HUDEP-2 (cell line): ENCODE data around the gene LENG8.
"Not testable (repeated sequence)": the region's sequence is repeated elsewhere in the genome, so short reads cannot be mapped to it uniquely, and the experiment has no call there.

Experiments
- DNase-seq, 76 experiments: peaks; one replicate each; lab custom pipeline; 2025; ENCODE audit not compliant: unreplicated experiment in 76 of 76; lab: John Stamatoyannopoulos, UW

The LENG8 gene

DNA sequence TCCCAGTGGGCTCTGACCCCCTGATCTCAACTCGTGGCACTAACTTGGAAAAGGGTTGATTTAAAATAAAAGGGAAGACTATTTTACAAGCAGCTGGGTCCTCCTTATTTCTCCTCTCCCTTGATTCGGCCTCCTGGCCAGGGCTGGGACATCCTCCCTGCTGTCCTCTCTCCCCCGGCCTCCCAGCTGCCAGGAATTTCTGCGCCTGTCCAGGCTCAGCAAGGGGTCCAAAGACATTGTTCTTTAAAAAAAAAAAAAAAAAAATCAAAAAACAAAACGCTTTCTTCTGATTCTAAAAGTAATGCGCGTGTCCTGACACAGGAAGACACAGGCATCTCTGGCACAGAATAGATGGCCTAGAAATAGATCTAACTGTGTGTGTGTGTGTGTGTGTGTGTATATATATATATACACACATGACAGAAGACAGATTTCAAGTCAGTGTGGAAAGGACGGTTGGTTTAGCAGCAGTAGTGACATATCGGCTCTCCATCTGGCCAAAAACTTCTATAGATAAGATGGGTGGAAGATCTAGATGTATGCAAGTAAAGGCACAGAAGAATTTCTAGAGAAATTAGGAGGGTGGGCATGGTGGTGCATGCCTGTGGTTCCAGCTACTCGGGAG is 12.3 kb upstream of the LENG8 start:
- no peak for DNase-seq

GRCh38 chr19:54439174-54439851 is 9.7 kb upstream of the LENG8 start:
- peak in 39 of 76 experiments; percentile 12 to 71 (median 32) for DNase-seq

DNA sequence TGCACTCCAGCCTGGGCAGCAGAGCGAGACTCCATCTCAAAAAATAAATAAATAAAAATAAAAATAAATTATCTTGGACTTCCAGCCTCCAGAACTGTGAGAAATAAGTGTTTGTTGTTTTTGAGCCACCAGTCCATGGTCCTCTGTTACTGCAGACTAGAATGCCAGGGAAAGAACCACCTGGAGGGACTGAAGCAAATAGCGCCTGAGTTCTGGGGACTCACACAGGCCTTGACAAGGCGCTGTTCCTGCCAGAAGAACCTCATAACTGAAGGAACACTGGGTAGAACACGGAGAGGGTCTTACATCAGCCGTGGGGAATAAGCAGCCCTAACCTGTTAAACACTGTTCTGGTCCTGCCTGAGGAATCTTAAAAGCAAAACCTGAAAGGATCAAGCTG is 8.4 kb upstream of the LENG8 start:
- DNase-seq = no peak

DNA sequence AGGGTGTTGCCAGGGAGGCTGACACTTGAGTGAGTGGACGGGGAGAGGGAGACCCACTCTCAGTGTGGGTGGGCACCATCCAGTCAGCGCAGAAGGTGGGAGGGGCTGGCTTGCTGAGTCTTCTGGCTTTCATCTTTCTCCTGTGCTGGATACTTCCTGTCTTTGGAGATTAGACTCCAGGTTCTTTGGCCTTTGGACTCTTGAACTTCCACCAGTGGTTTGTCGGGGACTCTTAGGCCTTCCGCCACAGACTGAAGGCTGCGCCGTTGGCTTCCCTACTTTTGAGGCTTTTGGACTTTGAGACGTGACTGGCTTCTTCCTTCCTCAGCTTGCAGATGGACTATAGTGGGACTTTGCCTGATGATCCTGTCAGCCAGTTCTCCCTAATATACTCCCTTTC is 4.3 kb upstream of the LENG8 start:
- no peak for DNase-seq

GRCh38 chr19:54446349-54446748 is 2.6 kb upstream of the LENG8 start:
- not testable (repeated sequence) for DNase-seq

GRCh38 chr19:54448040-54448773 is 792 bp upstream of the LENG8 start:
- DNase-seq = peak in 36 of 76 experiments; percentile 6 to 86 (median 47)

DNA sequence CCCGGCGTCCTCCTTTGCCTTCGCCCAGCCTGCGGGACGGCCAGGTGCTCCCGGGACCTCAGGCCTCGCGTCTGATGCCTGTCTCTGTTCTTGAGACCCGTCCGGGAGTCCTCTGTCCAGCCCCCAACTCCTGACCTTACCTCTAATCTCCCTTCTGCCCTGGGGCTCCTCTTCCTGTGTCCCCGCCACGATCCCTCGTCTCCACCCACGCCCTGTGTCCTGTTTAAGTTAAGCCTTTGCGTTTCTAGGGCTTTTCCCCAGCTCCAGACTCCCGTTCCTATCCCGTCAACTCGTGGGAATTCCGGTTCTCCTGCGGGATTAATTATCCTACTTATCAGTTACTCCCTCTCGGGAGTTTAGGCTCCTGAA is 686 bp downstream of the LENG8 start:
- DNase-seq = peak in 3 of 76 experiments; percentile 47 to 53 (median 48)

- no peak for DNase-seq
Observed at GRCh38 chr19:54451331-54451871, 2.4 kb downstream of the LENG8 start.

DNA sequence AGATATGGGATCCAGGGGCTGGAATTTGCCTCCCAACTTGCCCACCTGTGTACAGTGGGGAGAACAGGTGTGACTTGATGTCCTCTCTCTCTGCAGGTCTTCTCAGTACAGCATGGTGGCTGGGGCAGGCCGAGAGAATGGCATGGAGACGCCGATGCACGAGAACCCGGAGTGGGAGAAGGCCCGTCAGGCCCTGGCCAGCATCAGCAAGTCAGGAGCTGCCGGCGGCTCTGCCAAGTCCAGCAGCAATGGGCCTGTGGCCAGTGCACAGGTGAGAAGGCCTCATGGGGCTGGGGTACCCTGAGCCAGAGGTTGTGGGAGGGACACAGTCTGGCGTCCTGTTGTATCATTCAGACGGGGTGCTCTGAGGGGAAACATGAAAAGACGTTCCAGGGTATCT is 3.0 kb downstream of the LENG8 start:
- no peak for DNase-seq

DNA sequence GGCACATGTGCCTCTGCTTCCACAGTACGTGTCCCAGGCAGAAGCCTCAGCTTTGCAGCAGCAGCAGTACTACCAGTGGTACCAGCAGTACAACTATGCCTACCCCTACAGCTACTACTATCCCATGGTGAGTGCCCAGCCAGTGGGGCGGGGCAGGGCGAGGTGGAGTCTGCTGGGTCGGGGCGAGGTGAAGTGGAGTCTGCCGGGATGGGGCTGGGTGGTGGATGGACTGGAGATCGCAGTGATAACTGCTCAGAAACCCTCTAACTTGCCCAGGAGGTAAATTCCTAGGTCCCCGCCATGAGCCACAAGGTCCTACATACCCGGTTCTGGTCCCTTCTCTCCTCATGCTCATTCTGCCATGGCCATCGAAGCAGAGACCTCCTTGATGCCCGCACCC is 3.6 kb downstream of the LENG8 start:
- DNase-seq = peak in 14 of 76 experiments; percentile 9 to 48 (median 23)

DNA sequence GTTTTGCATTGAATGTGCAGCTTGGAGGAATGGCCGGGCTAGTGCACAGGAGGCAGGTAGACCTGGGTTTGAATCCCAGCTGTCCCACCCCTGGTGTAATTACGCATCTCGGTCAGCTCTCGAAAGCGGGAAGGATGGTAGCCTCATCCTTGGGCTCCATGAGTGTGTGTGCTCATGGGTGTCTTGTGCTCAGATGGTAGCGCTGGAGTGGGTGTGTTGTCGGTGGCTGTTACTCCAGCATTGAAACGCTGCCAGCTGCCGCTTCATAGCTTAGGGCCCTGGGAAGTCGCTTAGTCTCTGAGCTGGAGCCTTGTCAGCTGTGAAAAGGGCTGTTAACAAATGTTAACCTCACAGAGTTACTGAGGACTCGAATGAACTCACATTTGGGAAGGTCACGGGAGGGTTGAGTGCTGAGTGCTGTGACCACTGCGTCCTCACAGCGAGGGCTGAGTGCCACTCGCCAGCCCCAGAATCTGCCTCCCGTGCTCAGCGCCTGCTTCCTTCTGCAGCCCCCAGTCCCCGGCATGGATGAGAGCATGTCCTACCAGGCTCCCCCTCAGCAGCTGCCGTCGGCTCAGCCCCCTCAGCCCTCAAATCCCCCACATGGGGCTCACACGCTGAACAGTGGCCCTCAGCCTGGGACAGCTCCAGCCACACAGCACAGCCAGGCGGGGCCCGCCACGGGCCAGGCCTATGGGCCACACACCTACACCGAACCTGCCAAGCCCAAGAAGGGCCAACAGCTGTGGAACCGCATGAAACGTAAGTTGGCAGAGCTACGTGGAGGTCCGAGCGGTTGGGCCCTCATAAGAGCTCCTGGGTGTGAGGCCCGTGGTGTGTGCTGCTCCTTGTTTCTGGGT is 5.2 kb downstream of the LENG8 start:
- no peak for DNase-seq

DNA sequence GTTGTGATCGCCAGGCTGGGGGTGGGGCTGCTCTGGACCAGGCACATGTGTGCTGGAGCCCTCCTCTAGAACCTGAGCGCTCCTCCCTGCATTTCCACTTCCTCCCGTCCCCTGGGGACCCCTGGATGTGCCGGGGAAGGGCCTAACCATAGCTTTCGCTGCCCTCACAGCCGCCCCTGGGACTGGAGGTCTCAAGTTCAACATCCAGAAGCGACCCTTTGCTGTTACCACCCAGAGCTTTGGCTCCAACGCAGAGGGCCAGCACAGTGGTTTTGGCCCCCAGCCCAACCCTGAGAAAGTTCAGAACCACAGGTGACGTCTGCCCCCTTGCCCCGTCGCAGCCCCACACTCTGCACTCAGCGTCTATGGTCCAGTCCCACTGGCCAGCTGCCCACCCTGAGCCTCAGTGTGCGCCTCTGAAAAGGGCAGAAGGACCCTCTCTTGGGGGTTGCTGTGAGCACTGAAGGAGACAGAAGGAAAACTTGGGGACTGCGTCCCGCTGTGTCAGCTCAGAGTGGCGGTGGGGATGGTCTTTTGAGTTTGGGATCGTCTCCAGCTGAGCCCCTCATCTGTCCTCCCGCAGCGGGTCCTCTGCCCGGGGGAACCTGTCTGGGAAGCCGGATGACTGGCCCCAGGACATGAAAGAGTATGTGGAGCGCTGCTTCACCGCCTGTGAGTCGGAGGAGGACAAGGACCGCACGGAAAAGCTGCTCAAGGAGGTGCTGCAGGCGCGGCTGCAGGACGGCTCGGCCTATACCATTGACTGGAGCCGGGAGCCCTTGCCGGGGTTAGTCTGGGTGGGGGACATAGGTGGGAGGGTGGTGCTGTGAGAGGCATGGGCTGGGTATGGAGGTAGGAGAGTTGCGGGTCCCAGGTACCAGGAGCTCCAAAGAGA is 6.0 kb downstream of the LENG8 start:
- DNase-seq = no peak

GRCh38 chr19:54455786-54456422 is 6.9 kb downstream of the LENG8 start:
- no peak for DNase-seq

- DNase-seq = no peak
Observed at GRCh38 chr19:54456423-54457373, 7.7 kb downstream of the LENG8 start.

- DNase-seq = no peak
Observed at GRCh38 chr19:54457773-54458647, 9.0 kb downstream of the LENG8 start.

GRCh38 chr19:54458648-54459281 is 9.8 kb downstream of the LENG8 start:
- DNase-seq = no peak
